SK-N-SH treated with all-trans-retinoic acid at 6 μM for 48 hours (cell line): ENCODE data around the gene COL6A5.

Source experiments
- ATAC-seq: fragments of 200-7000 bp; cut with Tn5 transposase; 3 replicates; pipeline ENCODE4 v1.9.1; 2020; ENCODE audit warnings: mild to moderate bottlenecking, moderate library complexity
- ARNTL ChIP-seq: fragments of 450-650 bp; formaldehyde crosslinking; IDR thresholded peaks from 2 replicates; pipeline ENCODE4 v1.5.0; 2020; ENCODE audit warnings: low read depth, mild to moderate bottlenecking, moderate library complexity, borderline replicate concordance
- BACH2 ChIP-seq: fragments of 250-450 bp; sonication (Bioruptor Pico); IDR thresholded peaks from 2 replicates; pipeline ENCODE4 v1.9.0; 2021; ENCODE audit warnings: mild to moderate bottlenecking, borderline replicate concordance
- CSDC2 ChIP-seq: fragments of 250-450 bp; sonication (Bioruptor Pico); IDR thresholded peaks from 2 replicates; pipeline ENCODE4 v1.5.0; 2020; ENCODE audit warnings: mild to moderate bottlenecking, moderate library complexity
- CSRNP3 ChIP-seq: fragments of 250-450 bp; sonication (Bioruptor Pico); IDR thresholded peaks from 2 replicates; pipeline ENCODE4 v1.5.1; 2021; ENCODE audit warnings: mild to moderate bottlenecking, moderate library complexity
- ESRRG ChIP-seq: fragments of 250-450 bp; sonication (Bioruptor Pico); IDR thresholded peaks from 2 replicates; pipeline ENCODE4 v1.6.1; 2021; ENCODE audit warnings: mild to moderate bottlenecking
- ISL1 ChIP-seq: fragments of 250-450 bp; sonication (Bioruptor Pico); IDR thresholded peaks from 2 replicates; pipeline ENCODE4 v2.1.2; 2022; ENCODE audit warnings: mild to moderate bottlenecking, moderate library complexity
- OSR1 ChIP-seq: fragments of 250-450 bp; sonication (Bioruptor Pico); IDR thresholded peaks from 2 replicates; pipeline ENCODE4 v1.8.0; 2022; ENCODE audit warnings: moderate library complexity, mild to moderate bottlenecking, inconsistent platforms
- PATZ1 ChIP-seq: fragments of 250-450 bp; sonication (Bioruptor Pico); IDR thresholded peaks from 2 replicates; pipeline ENCODE4 v1.8.0; 2020; ENCODE audit warnings: mild to moderate bottlenecking, moderate library complexity, borderline replicate concordance
- PPARA ChIP-seq: fragments of 250-450 bp; sonication (Bioruptor Pico); IDR thresholded peaks from 2 replicates; pipeline ENCODE4 v1.5.0; 2020; ENCODE audit warnings: mild to moderate bottlenecking, borderline replicate concordance
- ZFP3 ChIP-seq: fragments of 250-450 bp; sonication (Bioruptor Pico); IDR thresholded peaks from 2 replicates; pipeline ENCODE4 v1.5.0; 2020; ENCODE audit warnings: mild to moderate bottlenecking, moderate library complexity
- ZFP30 ChIP-seq: fragments of 450-650 bp; formaldehyde crosslinking; IDR thresholded peaks from 2 replicates; pipeline ENCODE4 v1.5.0; 2022; ENCODE audit warnings: mild to moderate bottlenecking, moderate library complexity
- ZNF565 ChIP-seq: fragments of 450-650 bp; formaldehyde crosslinking; conservative IDR thresholded peaks from 2 replicates; pipeline ENCODE4 v1.5.0; 2020; ENCODE audit warnings: low read depth, mild to moderate bottlenecking, moderate library complexity
- TF ChIP-seq, protein P1 (sequence below): fragments of 250-450 bp; sonication (Bioruptor Pico); IDR thresholded peaks from 2 replicates; pipeline ENCODE4 v1.5.0; 2020; ENCODE audit warnings: mild to moderate bottlenecking, moderate library complexity

Gene COL6A5

GRCh38 chr3:130533247-130533646, 187.8 kb downstream of the COL6A5 start:
- ATAC-seq: no peak

More at GRCh38 chr3:130533247-130533646, 187.8 kb downstream of the COL6A5 start:
- TF ChIP-seq OSR1 (CRISPR knock-in tag) (no peak), PPARA (CRISPR knock-in tag) (no peak), ZFP30 (no peak), BACH2 (CRISPR knock-in tag) (no peak), ZNF565 (CRISPR knock-in tag) (no peak), CSRNP3 (CRISPR knock-in tag) (no peak), ARNTL (CRISPR knock-in tag) (no peak), CSDC2 (CRISPR knock-in tag) (no peak), ZFP3 (CRISPR knock-in tag) (no peak), ESRRG (CRISPR knock-in tag) (no peak), PATZ1 (CRISPR knock-in tag) (no peak), ISL1 (CRISPR knock-in tag) (no peak)
- TF ChIP-seq, protein P1, sequence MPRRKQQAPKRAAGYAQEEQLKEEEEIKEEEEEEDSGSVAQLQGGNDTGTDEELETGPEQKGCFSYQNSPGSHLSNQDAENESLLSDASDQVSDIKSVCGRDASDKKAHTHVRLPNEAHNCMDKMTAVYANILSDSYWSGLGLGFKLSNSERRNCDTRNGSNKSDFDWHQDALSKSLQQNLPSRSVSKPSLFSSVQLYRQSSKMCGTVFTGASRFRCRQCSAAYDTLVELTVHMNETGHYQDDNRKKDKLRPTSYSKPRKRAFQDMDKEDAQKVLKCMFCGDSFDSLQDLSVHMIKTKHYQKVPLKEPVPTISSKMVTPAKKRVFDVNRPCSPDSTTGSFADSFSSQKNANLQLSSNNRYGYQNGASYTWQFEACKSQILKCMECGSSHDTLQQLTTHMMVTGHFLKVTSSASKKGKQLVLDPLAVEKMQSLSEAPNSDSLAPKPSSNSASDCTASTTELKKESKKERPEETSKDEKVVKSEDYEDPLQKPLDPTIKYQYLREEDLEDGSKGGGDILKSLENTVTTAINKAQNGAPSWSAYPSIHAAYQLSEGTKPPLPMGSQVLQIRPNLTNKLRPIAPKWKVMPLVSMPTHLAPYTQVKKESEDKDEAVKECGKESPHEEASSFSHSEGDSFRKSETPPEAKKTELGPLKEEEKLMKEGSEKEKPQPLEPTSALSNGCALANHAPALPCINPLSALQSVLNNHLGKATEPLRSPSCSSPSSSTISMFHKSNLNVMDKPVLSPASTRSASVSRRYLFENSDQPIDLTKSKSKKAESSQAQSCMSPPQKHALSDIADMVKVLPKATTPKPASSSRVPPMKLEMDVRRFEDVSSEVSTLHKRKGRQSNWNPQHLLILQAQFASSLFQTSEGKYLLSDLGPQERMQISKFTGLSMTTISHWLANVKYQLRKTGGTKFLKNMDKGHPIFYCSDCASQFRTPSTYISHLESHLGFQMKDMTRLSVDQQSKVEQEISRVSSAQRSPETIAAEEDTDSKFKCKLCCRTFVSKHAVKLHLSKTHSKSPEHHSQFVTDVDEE: no peak
- TF ChIP-seq, all 23 proteins: peak for 0
